HCT116 (cell line): ENCODE results near the gene U2AF1L4. TPM values are rescaled to one million over a fixed set of nuclear protein-coding genes. Genes with fewer than 3 reads are reported as not detected.

Experiments used
- ATAC-seq: fragments of 200-7000 bp; cut with Tn5 transposase; 2 replicates; pipeline ENCODE4 v1.9.1; 2020; ENCODE audit warnings: mild to moderate bottlenecking, moderate library complexity
- BruUV-seq: library from RNA; stranded (reverse); fragments of 400-500 nt; replicated peaks from 2 replicates; lab custom pipeline; 2021; lab: Mats Ljungman, UMichigan
- CTCF ChIA-PET: fragments of 300-600 bp; sonication (Branson Sonifier 250); formaldehyde crosslinking; loops from one replicate; lab custom pipeline; 2021; ENCODE audit warnings: antibody characterized with exemption; lab: Charles Lee
- POLR2A ChIA-PET: fragments of 300-600, 350-600 bp; sonication (Branson Sonifier 250); formaldehyde crosslinking; loops from one replicate; lab custom pipeline; 2021; ENCODE audit warnings: antibody characterized with exemption; lab: Charles Lee
- RAD21 ChIA-PET, 2 experiments: fragments of 300-600 bp; sonication (Branson Sonifier 250); formaldehyde crosslinking; loops; one replicate each; lab custom pipeline; 2023; ENCODE audit warnings: low total read pairs in 2 of 2; ENCODE audit not compliant: uncharacterized antibody in 2 of 2, unreplicated experiment in 2 of 2, low non-redundant PET in 1 of 2; lab: Charles Lee
- DNase-seq: peaks from one replicate; pipeline ENCODE4 v3.0.0-alpha.2; 2010; ENCODE audit warnings: low read depth, low spot score
- H2AFZ ChIP-seq: fragments of 200-600 bp; shearing (Covaris generic), sonication (generic); 2 replicates; pipeline ENCODE4 v1.6.1; 2017; ENCODE audit warnings: low read depth, mixed run types, mixed read lengths, antibody characterized with exemption, low read length; ENCODE audit not compliant: poor library complexity, severe bottlenecking
- H3K27ac ChIP-seq: 2 replicates; pipeline ENCODE4 v1.5.1; 2012; ENCODE audit warnings: low read depth, low read length
- H3K27me3 ChIP-seq: fragments of 200-600 bp; sonication (generic); 2 replicates; pipeline ENCODE4 v1.6.1; 2016; ENCODE audit warnings: mixed run types, low read length, mixed read lengths; ENCODE audit not compliant: insufficient read depth
- H3K36me3 ChIP-seq, 2 experiments: fragments of 200-500 bp in 1 of 2; fragments of 200-600 bp in 1 of 2; sonication (Bioruptor generic) in 1 of 2; sonication (generic) in 1 of 2; 2 replicates each; pipeline versions ENCODE4 v1.5.1 to v1.6.1; 2014 to 2016; ENCODE audit warnings: low read length in 2 of 2, inconsistent platforms in 1 of 2, mixed read lengths in 1 of 2, mixed run types in 1 of 2; ENCODE audit not compliant: insufficient read depth in 2 of 2, control insufficient read depth in 1 of 2
- H3K4me1 ChIP-seq, 2 experiments: fragments of 200-600 bp in 1 of 2; sonication (generic) in 1 of 2; 2 replicates each; pipeline versions ENCODE4 v1.5.1 to v1.6.1; 2012 to 2017; ENCODE audit warnings: low read length in 2 of 2, inconsistent platforms in 1 of 2, mild to moderate bottlenecking in 1 of 2, mixed read lengths in 1 of 2, mixed run types in 1 of 2, moderate library complexity in 1 of 2; ENCODE audit not compliant: insufficient read depth in 2 of 2, control insufficient read depth in 1 of 2
- H3K4me2 ChIP-seq: fragments of 200-600 bp; sonication (generic); 2 replicates; pipeline ENCODE4 v1.6.1; 2017; ENCODE audit warnings: mixed run types, low read length, mixed read lengths
- H3K4me3 ChIP-seq, 2 experiments: fragments of 200-600 bp in 1 of 2; sonication (generic) in 1 of 2; replicated peaks in 1 of 2; 2 replicates each; pipeline ENCODE4 v1.5.1; 2011 to 2016; ENCODE audit warnings: low read length in 2 of 2, control low read depth in 1 of 2, low read depth in 1 of 2, mild to moderate bottlenecking in 1 of 2, mixed read lengths in 1 of 2, mixed run types in 1 of 2
- H3K79me2 ChIP-seq: fragments of 200-600 bp; sonication (generic); 2 replicates; pipeline ENCODE4 v1.6.1; 2017; ENCODE audit warnings: mild to moderate bottlenecking, mixed run types, low read length, moderate library complexity, mixed read lengths; ENCODE audit not compliant: insufficient read depth
- H3K9ac ChIP-seq: fragments of 200-600 bp; sonication (generic); 2 replicates; pipeline ENCODE4 v1.6.1; 2016; ENCODE audit warnings: low read length, mixed read lengths
- H3K9me2 ChIP-seq: fragments of 200-600 bp; sonication (generic), shearing (Covaris generic); 2 replicates; pipeline ENCODE4 v1.6.1; 2017; ENCODE audit warnings: mixed run types, mild to moderate bottlenecking, moderate library complexity; ENCODE audit not compliant: insufficient read depth
- H3K9me3 ChIP-seq, 2 experiments: fragments of 200-500 bp in 1 of 2; fragments of 200-600 bp in 1 of 2; sonication (Bioruptor generic) in 1 of 2; sonication (generic) in 1 of 2; 2 replicates each; pipeline ENCODE4 v1.6.1; 2014 to 2017; ENCODE audit warnings: low read length in 2 of 2, mixed read lengths in 2 of 2, inconsistent platforms in 1 of 2, low read depth in 1 of 2, mild to moderate bottlenecking in 1 of 2, mixed run types in 1 of 2, moderate library complexity in 1 of 2; ENCODE audit not compliant: control insufficient read depth in 1 of 2, insufficient read depth in 1 of 2
- H4K20me1 ChIP-seq: fragments of 200-600 bp; sonication (generic), shearing (Covaris generic); 2 replicates; pipeline ENCODE4 v1.6.1; 2017; ENCODE audit warnings: mixed run types, mild to moderate bottlenecking, moderate library complexity; ENCODE audit not compliant: insufficient read depth
- CBX3 ChIP-seq: IDR thresholded peaks from 2 replicates; pipeline ENCODE4 v1.6.1; 2012; ENCODE audit warnings: low read depth
- EGR1 ChIP-seq: IDR thresholded peaks from 2 replicates; pipeline ENCODE4 v1.6.1; 2012; ENCODE audit warnings: low read depth
- EZH2 ChIP-seq: fragments of 200-600 bp; sonication (generic); IDR thresholded peaks from 2 replicates; pipeline ENCODE4 v1.6.1; 2017; ENCODE audit warnings: antibody characterized with exemption, mixed run types
- EZH2phosphoT487 ChIP-seq: fragments of 200-600 bp; IDR thresholded peaks from 2 replicates; pipeline ENCODE4 v1.6.1; 2018; ENCODE audit warnings: antibody characterized with exemption, borderline replicate concordance
- JUND ChIP-seq: IDR thresholded peaks from 2 replicates; pipeline ENCODE4 v1.6.1; 2012
- POLR2AphosphoS5 ChIP-seq: IDR thresholded peaks from 2 replicates; pipeline ENCODE4 v1.6.1; 2011; ENCODE audit warnings: mild to moderate bottlenecking, low read depth, low read length, moderate library complexity
- RAD21 ChIP-seq: IDR thresholded peaks from 2 replicates; pipeline ENCODE4 v1.6.1; 2012; ENCODE audit warnings: low read depth, mild to moderate bottlenecking
- TCF7L2 ChIP-seq: IDR thresholded peaks from 2 replicates; pipeline ENCODE4 v1.7.0; 2011; ENCODE audit warnings: borderline replicate concordance, inconsistent platforms; ENCODE audit not compliant: insufficient read depth, insufficient read length; ENCODE audit errors: extremely low read depth
- YY1 ChIP-seq: IDR thresholded peaks from 2 replicates; pipeline ENCODE4 v1.6.1; 2011; ENCODE audit warnings: low read length, low read depth, moderate library complexity, mild to moderate bottlenecking; ENCODE audit not compliant: insufficient replicate concordance; ENCODE audit errors: extremely low read depth
- ZNF274 ChIP-seq: fragments of 200-500 bp; sonication (Bioruptor generic); IDR thresholded peaks from 2 replicates; pipeline ENCODE4 v1.6.1; 2014; ENCODE audit warnings: mild to moderate bottlenecking, low read depth, low read length, inconsistent platforms
- intact Hi-C: fragments of 100-400 bp; cut with micrococcal nuclease; formaldehyde crosslinking; loops from 2 replicates; pipeline ENCODE4 v1.10.0; 2022
- total RNA-seq: library from RNA; stranded (reverse); gene quantifications from one replicate; pipeline ENCODE4 v1.2.1, GENCODE V29; 2021; ENCODE audit not compliant: unreplicated experiment

Gene U2AF1L4
- total RNA-seq, 1 experiment from 2014 or later = 15.6 TPM

GRCh38 chr19:35727053-35727955 lies 17.9 kb downstream of the U2AF1L4 start (continued):
- no peak for TF ChIP-seq TCF7L2
- TF ChIP-seq EZH2phosphoT487 = no peak
- no peak for TF ChIP-seq YY1
- no peak for TF ChIP-seq POLR2AphosphoS5
- no peak for TF ChIP-seq JUND
- no peak for TF ChIP-seq CBX3
- no peak for TF ChIP-seq EZH2
- TF ChIP-seq RAD21 = no peak

GRCh38 chr19:35725216-35725861 lies 19.9 kb downstream of the U2AF1L4 start:
- CTCF ChIA-PET = no interaction called here
- RAD21 ChIA-PET = no interaction called here
- no peak overlapping the region for H3K4me3 ChIP-seq
- H3K4me1 ChIP-seq = no peaks in the 10 kb centered on the region
- POLR2A ChIA-PET = no interaction called here
- no peaks in the 10 kb centered on the region for H4K20me1 ChIP-seq
- DNase-seq (no peak), ATAC-seq (no peak)
- H3K4me2 ChIP-seq = no peak overlapping the region
- TF ChIP-seq JUND (no peak), ZNF274 (no peak), EGR1 (no peak)
- H3K9ac ChIP-seq = no peak overlapping the region
- H3K79me2 ChIP-seq = peaks cover 13% of the 10 kb centered on the region; the same call in 1 of the 2 replicates
- BruUV-seq = no TSS peak
- no peak overlapping the region for H2AFZ ChIP-seq
- H3K27me3 ChIP-seq = no peaks in the 10 kb centered on the region
- no peaks in the 10 kb centered on the region for H3K9me3 ChIP-seq
- H3K9me2 ChIP-seq = no peaks in the 10 kb centered on the region
- H3K27ac ChIP-seq = no peak overlapping the region
- intact Hi-C loops = no loop called here
- H3K36me3 ChIP-seq = peaks cover 71 to 75% of the 10 kb centered on the region in 2 experiments
